ENCODE results near the gene COPZ1.

DNA sequence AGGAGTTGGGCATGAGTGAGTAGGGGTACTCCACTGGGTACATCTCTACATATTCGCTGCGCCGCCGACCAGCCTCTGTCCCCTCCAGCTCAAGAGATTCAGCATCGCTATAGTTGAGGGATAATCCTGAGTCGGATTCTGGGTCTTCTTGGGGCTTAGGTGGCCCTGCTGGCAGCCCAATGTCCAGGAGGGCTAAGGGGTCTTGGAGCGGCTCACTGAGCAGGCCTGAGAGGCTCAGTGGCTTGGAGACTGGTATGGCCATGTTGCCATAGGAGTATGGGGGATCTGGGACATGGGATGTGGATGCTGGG is 32.0 kb upstream of the COPZ1 start:
- no peak for TF ChIP-seq POLR2AphosphoS5 (IDR thresholded peaks at IDR 0.05; ENCODE audit: low read depth, low read length)
- no peak for TF ChIP-seq TAF1 (IDR thresholded peaks at IDR 0.05; ENCODE audit: borderline replicate concordance, insufficient read depth, low read length)
- no peak for TF ChIP-seq FOXP2 (optimal IDR thresholded peaks at IDR 0.05; ENCODE audit: borderline replicate concordance, extremely low read depth, extremely low read length, insufficient read depth)
- TF ChIP-seq SIN3A (IDR thresholded peaks at IDR 0.05; ENCODE audit: borderline replicate concordance, insufficient read depth, low read length), result no peak

Measured in PFSK-1 (cell line).